Right cardiac atrium (tissue), 5 donors: ENCODE results near the gene ADH4. TPM values are rescaled to one million over a fixed set of nuclear protein-coding genes. Genes with fewer than 3 reads are reported as not detected.
"Not testable (repeated sequence)": the region's sequence is repeated elsewhere in the genome, so short reads cannot be mapped to it uniquely, and the experiment has no call there.

Source experiments
- ATAC-seq, 2 donors: fragments of 200-7000 bp; cut with Tn5 transposase; one replicate each; pipeline versions ENCODE4 v1.8.0 to v1.9.1; 2020; ENCODE audit warnings: moderate library complexity in 2 of 2, mild to moderate bottlenecking in 1 of 2
- DNase-seq, 3 donors: peaks; one replicate each; pipeline ENCODE4 v3.0.0-alpha.2; 2020
- H3K27ac ChIP-seq: one replicate; pipeline ENCODE4 v1.5.1; 2013; ENCODE audit warnings: mild to moderate bottlenecking, low read length, control low read depth, moderate library complexity
- H3K27me3 ChIP-seq: one replicate; pipeline ENCODE4 v1.6.1; 2013; ENCODE audit not compliant: control insufficient read depth, insufficient read depth
- H3K4me1 ChIP-seq: one replicate; pipeline ENCODE4 v1.6.1; 2013; ENCODE audit warnings: low read length; ENCODE audit not compliant: control insufficient read depth, insufficient read depth
- H3K4me3 ChIP-seq: one replicate; pipeline ENCODE4 v1.5.1; 2013; ENCODE audit warnings: low read length, control low read depth
- H3K9me3 ChIP-seq: one replicate; pipeline ENCODE4 v1.6.1; 2013; ENCODE audit warnings: low read length; ENCODE audit not compliant: control insufficient read depth
- WGBS: extraction: QIAGEN DNeasy Blood & Tissue Kit; methylation state at CpG from one replicate; pipeline ENCODE4 v1.1.7; 2013; 5-methylcytosine and 5-hydroxymethylcytosine counted together
- intact Hi-C, 4 donors: fragments of 100-400 bp; cut with DNase I; formaldehyde crosslinking; loops; one replicate each; pipeline versions ENCODE4 v1.11.0 to v1.14.0; 2022 to 2023
- long read RNA-seq, 4 donors: library from polyadenylated mRNA; unstranded; transcript quantifications; one replicate each; pipeline ENCODE4 v2.0.0, GENCODE V29; 2020 to 2021
- polyA plus RNA-seq: library from polyadenylated mRNA; stranded (reverse); fragments of 200-250 nt; gene quantifications from one replicate; pipeline ENCODE4 v1.2.3, GENCODE V29; 2013
- total RNA-seq, 4 donors: library from RNA; stranded (reverse); fragmentation: NEBNext Ultra II Directional; extraction: Animal tissue kit (Norgen Biotek cat#: 25700); gene quantifications; one replicate each; pipeline ENCODE4 v1.2.1, GENCODE V29; 2021
- donor health status: healthy with polysubstance abuse.
- donor health status: DM: no; HTN: yes; CAD: no.
- donor health status: DM: no; HTN: no; CAD: no.
- donor health status: DM: no; HTN: yes; CAD: no; lungs with severe emphysema.
- donor health status: DM: yes; HTN: yes; CAD: no.

Gene ADH4
- under 1 TPM in 1 of 4 donors, not detected in 3; 0.42 TPM for total RNA-seq
- polyA plus RNA-seq: 0.48 TPM
- long read RNA-seq, donor 1: 0 reads
- long read RNA-seq, donor 2: 0 reads
- long read RNA-seq, donor 3: 0 reads
- long read RNA-seq, donor 4: 0 reads

DNA sequence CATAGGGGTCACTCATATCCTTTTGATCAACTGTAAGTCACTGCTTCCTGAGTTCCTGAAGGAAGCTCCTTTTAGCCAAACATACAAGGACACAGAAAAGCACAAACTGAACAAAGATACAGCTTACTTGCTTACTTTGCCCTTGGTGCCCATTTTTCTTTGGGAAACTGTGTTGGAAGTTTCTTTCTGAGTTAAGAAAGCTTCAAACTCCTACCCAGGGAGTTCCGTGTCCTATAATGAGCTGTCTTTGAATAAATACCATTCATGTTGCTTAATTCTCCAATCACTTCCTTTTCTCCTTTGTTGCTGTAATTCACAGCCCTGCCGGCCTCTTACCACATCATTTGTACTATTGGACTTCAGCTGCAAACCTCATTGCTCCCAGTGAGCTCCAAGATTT is at the start of gene ADH4:
Gene ADH4, minus strand, starts transcription at position 228 of the 400 bp plus-strand sequence. Its CDS starts 75 bp downstream, at position 153.
- intact Hi-C loops: no loop called here
- no peak for DNase-seq
- Histone ChIP-seq H3K27me3 (no peaks in the 10 kb centered on the region), H3K27ac (no peak within 1 kb of the TSS), H3K9me3 (no peaks in the 10 kb centered on the region), H3K4me1 (no peaks in the 10 kb centered on the region), H3K4me3 (no peak within 1 kb of the TSS)
- no peak for ATAC-seq
- WGBS: 32% methylated on average over 2 of the region's 2 CpGs

DNA sequence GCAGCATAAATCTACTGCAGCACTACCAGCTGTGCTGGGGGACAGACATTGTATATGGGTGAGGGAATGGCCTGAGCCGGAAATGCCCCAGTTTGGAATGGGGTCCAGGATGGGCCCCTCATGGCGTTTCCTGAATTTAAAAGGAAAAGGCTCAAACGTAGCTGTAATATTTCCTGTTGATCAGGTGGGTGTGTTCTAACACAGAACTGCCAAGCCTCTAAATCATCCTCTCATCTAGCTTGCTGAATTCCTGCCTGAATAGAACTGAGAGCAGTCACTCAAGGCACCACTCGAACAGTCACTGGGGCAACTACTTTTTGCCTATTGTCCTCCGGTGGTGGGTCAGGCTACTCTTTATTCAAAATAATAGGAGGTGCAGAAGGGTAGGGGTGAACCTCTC is 46.2 kb upstream of the ADH4 start:
- no peaks in the 10 kb centered on the region for H3K9me3 ChIP-seq
- no peak for ATAC-seq
- no peaks in the 10 kb centered on the region for H3K27me3 ChIP-seq
- intact Hi-C loops: no loop called here
- no peak for DNase-seq
- H3K4me3 ChIP-seq: no peak overlapping the region
- H3K27ac ChIP-seq: no peak overlapping the region
- no peaks in the 10 kb centered on the region for H3K4me1 ChIP-seq
- 68% methylated on average over 5 of the region's 5 CpGs for WGBS

DNA sequence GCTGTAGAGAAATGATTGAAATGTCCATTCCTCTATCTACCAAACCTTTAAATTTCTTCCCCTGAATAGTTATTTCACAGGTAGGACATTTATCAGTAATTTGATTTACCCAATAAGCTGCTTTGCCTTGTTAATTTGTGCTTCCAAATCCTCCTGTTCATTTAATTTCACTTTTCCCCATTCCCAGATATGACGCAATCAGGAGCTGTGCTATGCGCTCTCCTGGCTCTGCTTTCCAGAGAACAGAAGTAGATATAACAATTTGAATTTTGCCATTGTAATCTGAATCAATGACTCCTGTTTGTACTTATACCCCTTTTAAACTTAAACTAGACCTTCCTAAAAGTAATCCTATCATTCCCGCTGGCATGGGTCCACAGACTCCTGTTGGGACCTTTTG is 45.8 kb upstream of the ADH4 start:
- H3K4me3 ChIP-seq, H3K4me1 ChIP-seq, H3K9me3 ChIP-seq, H3K27ac ChIP-seq, intact Hi-C loops, ATAC-seq, H3K27me3 ChIP-seq, DNase-seq: not testable (repeated sequence)
- WGBS: 84% methylated on average over 3 of the region's 3 CpGs

DNA sequence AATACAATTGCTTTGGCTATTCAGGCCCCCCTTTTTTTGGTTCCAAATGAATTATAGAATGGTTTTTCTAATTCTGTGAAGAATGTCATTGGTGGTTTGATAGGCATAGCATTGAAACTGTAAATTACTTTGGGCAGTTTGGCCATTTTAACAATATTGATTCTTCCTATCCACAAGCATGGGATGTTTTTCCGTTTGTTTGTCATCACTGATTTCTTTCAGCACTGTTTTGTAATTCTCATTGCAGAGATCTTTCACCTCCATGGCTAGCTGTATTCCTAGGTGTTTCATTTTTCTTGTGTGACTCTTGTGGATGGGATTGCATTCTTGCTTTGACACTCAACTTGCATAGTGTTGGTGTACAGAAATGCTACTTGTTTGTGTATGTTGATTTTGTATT is 41.9 kb upstream of the ADH4 start:
- no peak for ATAC-seq
- intact Hi-C loops: no loop called here

DNA sequence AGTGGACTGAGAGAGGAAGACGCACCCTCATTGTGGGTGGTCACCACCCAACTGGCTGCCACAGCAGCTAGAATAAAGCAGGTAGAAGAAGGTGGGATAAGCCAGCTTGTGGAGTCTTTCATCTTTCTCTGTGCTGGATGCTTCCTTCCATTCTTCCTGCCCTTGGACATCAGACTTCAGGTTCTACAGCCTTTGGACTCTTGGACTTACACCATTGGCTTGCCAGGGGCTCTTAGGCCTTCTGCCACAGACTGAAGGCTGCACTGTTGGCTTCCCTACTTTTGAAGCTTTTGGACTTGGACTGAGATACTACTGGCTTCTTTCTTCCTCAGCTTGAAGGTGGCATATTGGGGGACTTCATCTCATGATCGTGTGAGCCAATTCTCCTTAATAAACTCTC is 41.5 kb upstream of the ADH4 start:
- intact Hi-C loops: no loop called here

More for the DNA sequence above, 41.9 kb upstream of the ADH4 start:
- DNase-seq: no peak
- Histone ChIP-seq H3K4me1 (no peaks in the 10 kb centered on the region), H3K9me3 (no peaks in the 10 kb centered on the region), H3K27me3 (no peaks in the 10 kb centered on the region), H3K27ac (no peak overlapping the region), H3K4me3 (no peak overlapping the region)
- WGBS: 82% methylated on average over 1 of the region's 1 CpG

DNA sequence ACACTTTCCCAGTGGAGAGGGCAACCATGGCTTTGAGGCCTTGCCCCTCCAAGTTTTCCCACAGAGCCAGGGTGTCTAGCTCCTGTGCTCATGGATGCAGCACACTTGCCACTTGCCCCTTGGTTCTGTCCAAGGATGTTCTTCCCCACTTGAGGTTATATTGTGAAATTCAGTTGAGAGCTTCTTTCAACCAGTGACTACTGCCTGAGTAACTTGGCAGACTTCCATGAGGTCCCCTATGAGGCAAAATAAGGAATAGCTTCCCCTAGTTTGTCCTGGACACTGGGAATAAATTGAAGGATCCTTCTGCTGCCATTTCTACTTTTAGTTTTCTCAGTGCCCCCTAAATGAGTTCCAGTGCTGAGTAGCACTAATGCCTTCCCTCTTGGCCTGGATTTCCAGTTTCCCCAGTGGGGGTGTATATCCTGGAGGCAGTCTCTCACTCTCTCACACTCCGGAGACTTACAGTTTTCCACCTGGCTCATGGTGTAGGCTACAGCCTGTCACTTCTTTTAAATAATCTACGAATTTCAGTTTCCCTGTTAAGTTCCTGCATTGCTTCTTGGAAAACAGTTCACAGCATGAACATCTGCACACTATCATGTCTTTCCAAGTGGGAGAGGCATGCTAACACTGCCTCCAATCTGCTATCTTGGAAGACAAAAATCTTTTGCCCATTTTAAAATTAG is 36.4 kb upstream of the ADH4 start:
- Histone ChIP-seq H3K27me3 (no peaks in the 10 kb centered on the region), H3K4me1 (no peaks in the 10 kb centered on the region), H3K9me3 (no peaks in the 10 kb centered on the region), H3K27ac (no peak overlapping the region), H3K4me3 (no peak overlapping the region)
- no peak for DNase-seq
- WGBS: 56% methylated on average over 2 of the region's 2 CpGs
- intact Hi-C loops: no loop called here
- ATAC-seq: no peak

More for the DNA sequence above, 41.5 kb upstream of the ADH4 start:
- no peak overlapping the region for H3K27ac ChIP-seq
- no peaks in the 10 kb centered on the region for H3K9me3 ChIP-seq
- 90% methylated on average over 2 of the region's 2 CpGs for WGBS
- ATAC-seq: no peak
- no peaks in the 10 kb centered on the region for H3K4me1 ChIP-seq
- no peak for DNase-seq
- H3K4me3 ChIP-seq: no peak overlapping the region
- no peaks in the 10 kb centered on the region for H3K27me3 ChIP-seq

DNA sequence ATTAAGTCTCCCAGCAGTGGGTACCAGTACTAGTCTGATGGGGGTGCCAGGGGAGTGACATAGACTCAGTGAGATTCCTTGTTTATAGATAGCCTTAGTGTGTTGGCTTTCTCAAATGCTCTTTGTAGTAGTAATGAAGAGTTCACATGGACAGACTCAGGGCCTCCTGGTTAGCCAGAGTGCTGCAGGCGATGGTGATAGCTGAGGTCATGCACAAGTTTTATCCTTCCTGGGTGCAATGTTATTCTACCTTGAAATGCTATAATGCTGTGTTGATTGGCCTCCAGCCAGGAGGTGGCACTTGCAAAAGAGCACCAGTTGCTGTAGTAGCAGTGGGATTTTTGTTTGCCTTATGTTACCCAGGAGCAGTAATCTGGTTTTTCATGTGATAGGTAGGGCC is 35.5 kb upstream of the ADH4 start:
- ATAC-seq (no peak), DNase-seq (peak in 1 of 3 donors; percentile 17)
- 79% methylated on average over 1 of the region's 1 CpG for WGBS
- H3K27me3 ChIP-seq: no peaks in the 10 kb centered on the region
- H3K4me1 ChIP-seq: no peaks in the 10 kb centered on the region
- intact Hi-C loops: no loop called here
- H3K9me3 ChIP-seq: no peaks in the 10 kb centered on the region
- no peak overlapping the region for H3K4me3 ChIP-seq
- H3K27ac ChIP-seq: no peak overlapping the region

DNA sequence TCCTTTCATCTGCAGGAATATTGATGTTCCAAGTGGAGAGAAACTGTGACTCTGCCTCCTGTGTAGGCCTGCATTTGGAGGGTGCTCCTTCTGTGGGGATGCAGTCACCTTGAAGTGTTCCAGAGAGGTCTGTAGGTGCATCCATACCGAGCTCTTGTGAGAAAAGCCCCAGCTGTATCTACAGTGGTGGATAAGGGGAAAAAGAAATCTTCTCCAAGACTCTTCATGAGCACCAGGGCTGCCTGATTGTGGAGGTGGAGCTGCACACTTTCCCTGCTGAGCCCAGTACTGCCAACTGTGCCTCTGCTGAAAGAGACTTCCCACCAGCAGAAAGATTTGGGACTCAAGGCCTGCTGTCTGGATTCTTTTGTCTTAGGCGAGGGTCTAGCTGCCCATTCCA is 35.1 kb upstream of the ADH4 start:
- Histone ChIP-seq H3K4me1 (no peaks in the 10 kb centered on the region), H3K27ac (no peak overlapping the region), H3K9me3 (no peaks in the 10 kb centered on the region), H3K4me3 (no peak overlapping the region), H3K27me3 (no peaks in the 10 kb centered on the region)
- intact Hi-C loops: no loop called here
- 64% methylated on average over 2 of the region's 2 CpGs for WGBS
- DNase-seq (no peak), ATAC-seq (no peak)

DNA sequence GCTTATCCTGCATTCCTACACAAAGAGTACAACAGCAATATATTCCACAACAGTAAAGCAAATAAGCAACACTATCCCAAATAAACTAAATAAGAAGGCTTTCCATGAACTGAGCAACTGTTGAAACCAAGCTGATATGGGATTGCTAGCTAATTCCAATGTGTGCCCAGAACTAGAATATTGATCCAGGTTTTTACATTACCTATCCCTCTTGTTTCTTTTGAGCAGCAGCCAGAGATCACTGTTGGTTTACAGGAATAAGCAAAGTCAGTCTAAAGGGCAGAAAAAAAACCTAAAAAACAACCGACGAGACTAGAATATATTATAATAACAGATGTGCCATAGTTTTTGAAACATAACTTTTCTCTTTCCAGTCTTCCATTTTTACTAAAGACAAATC is 22.4 kb upstream of the ADH4 start:
- 69% methylated on average over 2 of the region's 2 CpGs for WGBS
- no peaks in the 10 kb centered on the region for H3K27me3 ChIP-seq
- intact Hi-C loops: no loop called here
- no peak overlapping the region for H3K27ac ChIP-seq
- H3K4me3 ChIP-seq: no peak overlapping the region
- ATAC-seq: no peak
- H3K9me3 ChIP-seq: no peaks in the 10 kb centered on the region
- no peak for DNase-seq
- H3K4me1 ChIP-seq: no peaks in the 10 kb centered on the region

DNA sequence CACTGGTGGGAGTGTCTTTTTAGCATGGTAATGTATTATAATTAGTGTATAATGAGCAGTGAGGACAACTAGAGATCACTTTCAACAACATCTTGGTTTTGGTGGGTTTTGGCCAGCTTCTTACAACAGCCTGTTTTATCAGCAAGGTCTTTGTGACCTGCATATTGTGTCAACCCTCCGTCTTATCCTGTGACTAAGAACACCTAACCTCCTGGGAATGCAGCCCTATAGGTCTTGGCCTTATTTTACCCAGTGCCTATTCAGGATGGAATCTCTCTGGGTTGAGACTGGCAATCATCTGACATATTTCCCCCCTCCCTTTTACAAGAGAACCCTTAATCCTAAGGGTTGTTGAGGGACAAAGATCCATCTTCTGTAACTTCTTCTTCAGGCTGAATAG is 21.9 kb upstream of the ADH4 start:
- H3K9me3 ChIP-seq: no peaks in the 10 kb centered on the region
- ATAC-seq (no peak), DNase-seq (no peak)
- H3K4me3 ChIP-seq: no peak overlapping the region
- H3K4me1 ChIP-seq: no peaks in the 10 kb centered on the region
- H3K27ac ChIP-seq: no peak overlapping the region
- 83% methylated on average over 1 of the region's 1 CpG for WGBS
- H3K27me3 ChIP-seq: no peaks in the 10 kb centered on the region
- intact Hi-C loops: no loop called here

DNA sequence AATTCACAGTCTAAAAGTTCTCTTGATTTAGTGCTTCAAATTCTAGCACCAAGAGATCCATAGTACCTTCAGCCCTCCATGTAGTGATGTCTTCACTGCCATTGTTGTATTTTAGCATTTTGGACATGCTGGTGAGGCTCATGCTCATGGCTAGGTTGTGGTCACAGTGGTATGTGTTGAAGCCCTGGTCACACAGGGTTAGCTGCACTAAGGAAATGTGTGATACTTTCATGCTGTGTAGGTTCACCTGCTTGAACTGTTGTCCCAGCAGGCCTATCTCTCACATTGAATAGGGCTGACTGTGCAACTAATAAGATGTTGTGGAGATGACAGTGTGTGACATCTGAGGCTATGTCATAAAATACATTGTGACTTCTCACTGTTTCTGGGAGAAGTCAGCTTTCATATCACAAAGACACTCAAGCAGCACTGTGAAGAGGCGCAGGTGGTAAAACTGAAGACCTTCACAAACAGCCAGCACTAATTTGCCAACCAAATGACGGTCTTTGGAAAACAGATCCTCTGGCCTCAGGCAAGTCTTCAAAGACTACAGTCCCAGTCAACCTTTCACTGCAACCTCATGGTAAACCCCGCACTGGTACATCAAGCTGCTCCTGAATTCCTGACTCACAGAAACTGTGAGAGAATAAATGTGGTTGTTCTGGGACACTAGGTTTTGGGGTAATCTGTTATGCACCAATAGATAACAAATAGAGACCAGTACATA is 17.4 kb upstream of the ADH4 start:
- Histone ChIP-seq H3K27me3 (no peaks in the 10 kb centered on the region), H3K4me3 (no peak overlapping the region), H3K27ac (no peak overlapping the region), H3K4me1 (no peaks in the 10 kb centered on the region), H3K9me3 (no peaks in the 10 kb centered on the region)
- WGBS: 97% methylated on average over 3 of the region's 3 CpGs
- intact Hi-C loops: no loop called here
- ATAC-seq (no peak), DNase-seq (no peak)
